Type B pancreatic cell (in vitro differentiated cells): ENCODE results near the gene CEBPA. TPM values are rescaled to one million over a fixed set of nuclear protein-coding genes. Genes with fewer than 3 reads are reported as not detected.

Source experiments
- DNase-seq: peaks from one replicate; pipeline ENCODE4 v3.0.0; 2021; ENCODE audit warnings: mixed read lengths; ENCODE audit not compliant: unreplicated experiment; ENCODE audit errors: extremely low spot score
- H3K27ac Mint-ChIP-seq: 2 replicates; pipeline ENCODE4 v1.8.0; 2021; ENCODE audit warnings: mild to moderate bottlenecking, mixed read lengths
- H3K27me3 Mint-ChIP-seq: 2 replicates; pipeline ENCODE4 v1.8.0; 2021; ENCODE audit warnings: mixed read lengths
- H3K36me3 Mint-ChIP-seq: 2 replicates; pipeline ENCODE4 v1.8.0; 2021; ENCODE audit warnings: mixed read lengths
- H3K4me1 Mint-ChIP-seq: one replicate; pipeline ENCODE4 v1.8.0; 2021; ENCODE audit warnings: mixed read lengths; ENCODE audit not compliant: unreplicated experiment
- H3K4me3 Mint-ChIP-seq: 2 replicates; pipeline ENCODE4 v1.8.0; 2021; ENCODE audit warnings: mild to moderate bottlenecking, mixed read lengths
- H3K9me3 Mint-ChIP-seq: 2 replicates; pipeline ENCODE4 v1.8.0; 2021; ENCODE audit warnings: mixed read lengths
- CTCF ChIP-seq: fragments of 200-600 bp; sonication (generic); conservative IDR thresholded peaks from 2 replicates; pipeline ENCODE4 v1.5.0; 2021; ENCODE audit warnings: antibody characterized with exemption, mild to moderate bottlenecking
- total RNA-seq: library from RNA; stranded (reverse); gene quantifications from 2 replicates; pipeline ENCODE4 v1.2.1, GENCODE V29; 2021; ENCODE audit warnings: low replicate concordance

CEBPA gene
- total RNA-seq, 1 donor from 2014 or later: 24.4 TPM

DNA sequence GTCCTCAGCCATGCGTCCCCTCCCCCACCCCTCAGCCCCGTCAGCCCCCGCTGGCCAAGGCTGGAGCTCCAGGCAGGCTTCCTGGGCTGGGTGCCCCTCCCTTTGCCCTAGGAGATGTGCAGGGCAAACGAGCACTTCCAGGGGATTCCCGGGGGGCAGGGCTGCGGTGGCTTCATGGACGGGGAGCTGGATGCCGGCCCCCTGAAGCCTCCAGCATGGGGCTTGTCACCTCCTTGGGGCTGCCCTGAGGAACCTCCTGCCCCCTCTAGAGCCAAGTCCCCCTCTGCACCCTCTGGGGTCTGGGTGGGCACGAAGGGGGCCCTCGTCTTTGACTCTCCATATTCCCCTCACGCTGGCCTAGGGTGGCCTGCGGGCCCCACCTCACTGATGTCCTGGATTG lies 51.3 kb downstream of the CEBPA start:
- no peak for DNase-seq
- Mint-ChIP-seq H3K27ac (no peak overlapping the region), H3K27me3 (no peaks in the 10 kb centered on the region), H3K9me3 (no peaks in the 10 kb centered on the region), H3K4me1 (no peaks in the 10 kb centered on the region), H3K4me3 (no peak overlapping the region), H3K36me3 (no peaks in the 10 kb centered on the region)
- no peak for TF ChIP-seq CTCF

GRCh38 chr19:33250500-33250899 lies 51.8 kb downstream of the CEBPA start:
- no peaks in the 10 kb centered on the region for H3K4me1 Mint-ChIP-seq
- H3K27me3 Mint-ChIP-seq: no peaks in the 10 kb centered on the region
- H3K36me3 Mint-ChIP-seq: no peaks in the 10 kb centered on the region
- TF ChIP-seq CTCF: no peak
- no peak for DNase-seq
- no peak overlapping the region for H3K27ac Mint-ChIP-seq
- no peak overlapping the region for H3K4me3 Mint-ChIP-seq
- H3K9me3 Mint-ChIP-seq: no peaks in the 10 kb centered on the region

Other genes starting within 250 kb of the CEBPA start
- 31.6 and 81.6 TPM in 2 replicates for gene RHPN2, start 237.6 kb downstream of the CEBPA start, total RNA-seq
- gene GPATCH1, start 221.4 kb downstream of the CEBPA start, total RNA-seq: 12.2 and 12.6 TPM in 2 replicates
- 0.45 TPM in 1 of 2 replicates, not detected in the other for gene WDR88, start 170.4 kb downstream of the CEBPA start, total RNA-seq
- gene LRP3, start 108.2 kb downstream of the CEBPA start, total RNA-seq: 24.2 and 49.6 TPM in 2 replicates
- gene SLC7A10, start 76.7 kb downstream of the CEBPA start, total RNA-seq: 0.68 TPM in 1 of 2 replicates, not detected in the other
- gene CEBPG, start 71.2 kb upstream of the CEBPA start, total RNA-seq: 28.7 and 30.1 TPM in 2 replicates
- gene PEPD, start 219.3 kb upstream of the CEBPA start, total RNA-seq: 84.7 and 139 TPM in 2 replicates